H1 (cell line): ENCODE measurements around the gene GOLGA3. TPM values are rescaled to one million over a fixed set of nuclear protein-coding genes. Genes with fewer than 3 reads are reported as not detected.

ENCODE experiments used
- CTCF ChIA-PET: fragments of 300-600 bp; sonication (Branson Sonifier 250); formaldehyde crosslinking; loops from one replicate; lab custom pipeline; 2021; ENCODE audit not compliant: partially characterized antibody; lab: Charles Lee
- POLR2A ChIA-PET: fragments of 300-600 bp; sonication (Branson Sonifier 250); formaldehyde crosslinking; loops from one replicate; lab custom pipeline; 2021; ENCODE audit warnings: inconsistent platforms; ENCODE audit not compliant: partially characterized antibody; lab: Charles Lee
- DNase-seq, 2 experiments: peaks; one replicate each; pipeline versions ENCODE4 v3.0.0 to v3.0.0-alpha.2; 2010 to 2022; ENCODE audit warnings: low spot score in 2 of 2, low read depth in 1 of 2, mixed read lengths in 1 of 2
- FAIRE-seq: peaks from 2 replicates; lab custom pipeline; 2011; peaks lifted over from hg19 to GRCh38; lab: Jason Lieb, UNC
- H2AFZ ChIP-seq: 2 replicates; pipeline ENCODE4 v1.8.1; 2012; ENCODE audit warnings: low read length, inconsistent platforms
- H2AK5ac ChIP-seq: 2 replicates; pipeline ENCODE4 v1.6.1; 2013; ENCODE audit warnings: low read depth, low read length
- H2BK120ac ChIP-seq: replicated peaks from 2 replicates; pipeline ENCODE3; 2013; ENCODE audit warnings: low read depth, low read length, inconsistent platforms
- H2BK12ac ChIP-seq: 2 replicates; pipeline ENCODE4 v1.6.1; 2013; ENCODE audit warnings: low read depth, low read length
- H2BK15ac ChIP-seq: 2 replicates; pipeline ENCODE4 v1.6.1; 2013; ENCODE audit warnings: low read length
- H2BK20ac ChIP-seq: 2 replicates; pipeline ENCODE4 v1.6.1; 2013; ENCODE audit warnings: low read length
- H2BK5ac ChIP-seq: 2 replicates; pipeline ENCODE4 v1.6.1; 2013; ENCODE audit warnings: low read depth, low read length
- H3K14ac ChIP-seq: 2 replicates; pipeline ENCODE4 v1.6.1; 2013; ENCODE audit warnings: inconsistent platforms; ENCODE audit not compliant: insufficient read length
- H3K18ac ChIP-seq: 2 replicates; pipeline ENCODE4 v1.6.1; 2013; ENCODE audit warnings: low read length; ENCODE audit errors: extremely low read depth
- H3K23ac ChIP-seq: 2 replicates; pipeline ENCODE4 v1.6.1; 2013; ENCODE audit warnings: inconsistent platforms; ENCODE audit not compliant: insufficient read length
- H3K23me2 ChIP-seq: 2 replicates; pipeline ENCODE4 v1.6.1; 2013; ENCODE audit warnings: low read depth, low read length
- H3K27ac ChIP-seq: 2 replicates; pipeline ENCODE4 v1.6.1; 2011; ENCODE audit warnings: low read depth, low read length, inconsistent platforms
- H3K27me3 ChIP-seq, 4 experiments: replicated peaks in 1 of 4; 1 replicate in 1 of 4; 2 replicates in 3 of 4; pipeline versions ENCODE4 v1.6.1 to v1.8.1; 2011 to 2013; ENCODE audit warnings: low read length in 3 of 4, mild to moderate bottlenecking in 3 of 4, inconsistent platforms in 2 of 4, mixed read lengths in 2 of 4, moderate library complexity in 1 of 4; ENCODE audit not compliant: control insufficient read depth in 3 of 4, insufficient read depth in 3 of 4; ENCODE audit errors: extremely low read depth in 1 of 4
- H3K36me3 ChIP-seq, 4 experiments: 2 replicates each; pipeline versions ENCODE4 v1.6.1 to v1.8.1; 2011 to 2013; ENCODE audit warnings: mild to moderate bottlenecking in 4 of 4, low read length in 3 of 4, moderate library complexity in 2 of 4, control low read depth in 1 of 4, inconsistent platforms in 1 of 4; ENCODE audit not compliant: insufficient read depth in 4 of 4, control insufficient read depth in 2 of 4
- H3K4ac ChIP-seq: replicated peaks from 2 replicates; pipeline ENCODE3; 2013; ENCODE audit warnings: low read length, low read depth, mixed read lengths, inconsistent platforms; ENCODE audit not compliant: insufficient read length
- H3K4me1 ChIP-seq, 4 experiments: replicated peaks in 1 of 4; 1 replicate in 1 of 4; 2 replicates in 3 of 4; pipeline versions ENCODE4 v1.6.1 to v1.8.1; 2011 to 2013; ENCODE audit warnings: low read length in 3 of 4, inconsistent platforms in 2 of 4, mixed read lengths in 1 of 4; ENCODE audit not compliant: insufficient read depth in 4 of 4, control insufficient read depth in 3 of 4
- H3K4me2 ChIP-seq, 2 experiments: 2 replicates each; pipeline versions ENCODE4 v1.6.1 to v1.8.1; 2011 to 2013; ENCODE audit warnings: low read depth in 2 of 2, low read length in 2 of 2, control low read depth in 1 of 2, inconsistent platforms in 1 of 2, mild to moderate bottlenecking in 1 of 2; ENCODE audit not compliant: insufficient read depth in 1 of 2
- H3K4me3 ChIP-seq, 4 experiments: fragments of 200-600, 300-600 bp in 1 of 4; sonication (generic), shearing (Covaris generic), sonication (Bioruptor Twin) in 1 of 4; 2 replicates each; pipeline versions ENCODE4 v1.5.1 to v1.8.1; 2011 to 2016; ENCODE audit warnings: low read length in 4 of 4, low read depth in 3 of 4, control low read depth in 2 of 4, inconsistent platforms in 2 of 4, mild to moderate bottlenecking in 2 of 4, mixed read lengths in 1 of 4, moderate library complexity in 1 of 4; ENCODE audit not compliant: insufficient read depth in 2 of 4; ENCODE audit errors: extremely low read depth in 1 of 4
- H3K56ac ChIP-seq: replicated peaks from 2 replicates; pipeline ENCODE3; 2013; ENCODE audit warnings: low read depth, mild to moderate bottlenecking, mixed read lengths, low read length, inconsistent platforms; ENCODE audit not compliant: insufficient read length
- H3K79me1 ChIP-seq: 2 replicates; pipeline ENCODE4 v1.6.1; 2013; ENCODE audit warnings: low read depth, low read length, control low read depth
- H3K79me2 ChIP-seq, 2 experiments: 2 replicates each; pipeline versions ENCODE4 v1.6.1 to v1.8.1; 2012 to 2013; ENCODE audit warnings: low read length in 2 of 2, mild to moderate bottlenecking in 2 of 2, inconsistent platforms in 1 of 2; ENCODE audit not compliant: insufficient read depth in 2 of 2, control insufficient read depth in 1 of 2
- H3K9ac ChIP-seq, 4 experiments: replicated peaks in 1 of 4; 1 replicate in 1 of 4; 2 replicates in 3 of 4; pipeline versions ENCODE4 v1.6.1 to v1.8.1; 2011 to 2013; ENCODE audit warnings: low read depth in 3 of 4, low read length in 3 of 4, control low read depth in 2 of 4, mild to moderate bottlenecking in 2 of 4, moderate library complexity in 2 of 4, inconsistent platforms in 1 of 4; ENCODE audit errors: extremely low read depth in 1 of 4
- H3K9me3 ChIP-seq, 2 experiments: 2 replicates each; pipeline versions ENCODE4 v1.6.1 to v1.8.1; 2012 to 2013; ENCODE audit warnings: mild to moderate bottlenecking in 2 of 2, moderate library complexity in 2 of 2, control low read depth in 1 of 2, inconsistent platforms in 1 of 2, low read depth in 1 of 2, low read length in 1 of 2, mixed read lengths in 1 of 2; ENCODE audit not compliant: insufficient read depth in 2 of 2
- H4K20me1 ChIP-seq, 2 experiments: replicated peaks in 1 of 2; 2 replicates each; pipeline versions ENCODE3 to v1.8.1; 2011 to 2013; ENCODE audit warnings: inconsistent platforms in 2 of 2, low read length in 2 of 2, mild to moderate bottlenecking in 1 of 2; ENCODE audit not compliant: insufficient read depth in 2 of 2, control insufficient read depth in 1 of 2
- H4K5ac ChIP-seq: 2 replicates; pipeline ENCODE4 v1.6.1; 2013; ENCODE audit warnings: low read length, low read depth, mixed read lengths, inconsistent platforms; ENCODE audit not compliant: insufficient read length
- H4K8ac ChIP-seq: 2 replicates; pipeline ENCODE4 v1.8.0; 2013; ENCODE audit warnings: mild to moderate bottlenecking, moderate library complexity, low read length, inconsistent platforms; ENCODE audit not compliant: insufficient read depth; ENCODE audit errors: extremely low read depth
- H4K91ac ChIP-seq: replicated peaks from 2 replicates; pipeline ENCODE3; 2013; ENCODE audit warnings: low read length, mixed read lengths, inconsistent platforms; ENCODE audit not compliant: insufficient read length
- BACH1 ChIP-seq: IDR thresholded peaks from 2 replicates; pipeline ENCODE4 v1.6.1; 2012; ENCODE audit warnings: low read length, improper control_type of control experiment
- MAFK ChIP-seq: IDR thresholded peaks from 2 replicates; pipeline ENCODE4 v1.6.1; 2012; ENCODE audit warnings: low read depth, mild to moderate bottlenecking, improper control_type of control experiment, low read length
- MAX ChIP-seq: IDR thresholded peaks from 2 replicates; pipeline ENCODE4 v1.6.1; 2012; ENCODE audit warnings: inconsistent platforms
- RBBP5 ChIP-seq: IDR thresholded peaks from 2 replicates; pipeline ENCODE4 v1.7.1; 2012; ENCODE audit warnings: low read depth, mild to moderate bottlenecking, inconsistent platforms, low read length, moderate library complexity, borderline replicate concordance
- WGBS, 2 experiments: shearing (Covaris generic) in 1 of 2; methylation state at CpG; one replicate each; pipeline versions ENCODE4 v1.1.6 to v1.1.7; 2013 to 2015; ENCODE audit warnings: low lambda C conversion rate in 2 of 2, mixed read lengths in 2 of 2, inconsistent platforms in 1 of 2, low coverage in 1 of 2, missing lambda C conversion rate in 1 of 2; ENCODE audit not compliant: insufficient replicate concordance in 2 of 2, insufficient coverage in 1 of 2, insufficient read length in 1 of 2; ENCODE audit errors: extremely low coverage in 1 of 2, missing lambda C conversion rate in 1 of 2; 5-methylcytosine and 5-hydroxymethylcytosine counted together
- polyA plus RNA-seq, 7 experiments: library from polyadenylated mRNA; depleted of rRNA in 3 of 7; stranded (reverse) in 5 of 7; unstranded in 2 of 7; fragments of >200 nt in 5 of 7; fragments of 200-250 nt in 2 of 7; gene quantifications; 1 replicate in 5 of 7; 2 replicates in 1 of 7; 4 replicates in 1 of 7; pipeline versions ENCODE4 v1.2.1 to v1.2.3, GENCODE V29; 2011 to 2013; ENCODE audit warnings: missing spikeins in 2 of 7, mixed read lengths in 2 of 7
- total RNA-seq: library from RNA; stranded (reverse); fragmentation: NEBNext Ultra II Directional; extraction: Animal tissue kit (Norgen Biotek cat#: 25700); gene quantifications from 2 replicates; pipeline ENCODE4 v1.2.1, GENCODE V29; 2021

Gene GOLGA3
- total and polyA plus RNA-seq, 2 of the 8 experiments (the other 6 are each of a cell fraction or from before 2014, with no cell fraction given) = 6.4 to 33.1 TPM

DNA sequence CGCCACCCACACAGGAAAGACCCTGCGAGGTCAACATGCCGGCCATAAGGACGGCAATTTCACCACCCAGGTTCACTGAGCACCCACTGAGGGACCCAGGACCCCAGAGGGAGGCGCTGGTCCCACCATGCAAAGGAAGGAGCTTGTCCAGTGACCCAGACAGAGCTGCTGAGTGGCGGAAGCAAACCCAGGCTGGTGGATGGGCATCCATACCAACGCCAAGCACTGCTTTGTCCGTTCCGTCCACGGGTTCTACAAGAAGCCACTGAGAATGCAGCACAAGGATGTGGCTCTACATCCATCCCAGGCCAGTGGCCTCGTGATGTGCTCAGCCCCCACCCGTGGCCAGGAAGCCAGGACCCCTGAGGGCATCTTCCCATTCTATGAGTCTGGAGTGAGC lies 23.8 kb upstream of the GOLGA3 start:
- H3K23me2 ChIP-seq = no peaks in the 10 kb centered on the region
- H4K8ac ChIP-seq = no peak overlapping the region
- DNase-seq (no peak), FAIRE-seq (no peak)
- H2BK12ac ChIP-seq = no peak overlapping the region
- no peak overlapping the region for H3K14ac ChIP-seq
- H3K9ac ChIP-seq = no peak overlapping the region
- H3K36me3 ChIP-seq = peaks cover under 1 to 49% (median 26%) of the 10 kb centered on the region in 4 experiments; a peak in 7 of 8 replicates
- H2BK15ac ChIP-seq = no peak overlapping the region
- no peak overlapping the region for H2AFZ ChIP-seq
- no peak overlapping the region; the same call in 1 of the 2 replicates for H3K27ac ChIP-seq
- ChIA-PET POLR2A (interaction anchor here (1.0 to 1.3 kb wide), 2 partner anchors 11 to 80 kb away, joined by 3 read pairs; no protein-coding TSS in a partner anchor), CTCF (no interaction called here)
- peaks cover 0 to 11% (median 5%) of the 10 kb centered on the region in 4 experiments; a peak in 6 of 7 replicates for H3K4me1 ChIP-seq
- no peak overlapping the region for H3K18ac ChIP-seq
- H3K4ac ChIP-seq = no peak overlapping the region
- TF ChIP-seq MAFK = no peak
- TF ChIP-seq RBBP5 = no peak
- no peak for TF ChIP-seq MAX
- no peak for TF ChIP-seq BACH1
- H2BK120ac ChIP-seq = no peak overlapping the region
- H3K9me3 ChIP-seq = no peaks in the 10 kb centered on the region
- H4K20me1 ChIP-seq = peaks cover 0 to 8% of the 10 kb centered on the region in 2 experiments
- no peak overlapping the region for H4K91ac ChIP-seq
- no peak overlapping the region for H3K56ac ChIP-seq
- no peaks in the 10 kb centered on the region for H3K27me3 ChIP-seq
- H3K79me1 ChIP-seq = no peaks in the 10 kb centered on the region
- no peak overlapping the region for H4K5ac ChIP-seq
- no peaks in the 10 kb centered on the region for H3K79me2 ChIP-seq
- 82% methylated on average over 12 of the region's 12 CpGs; no CpG with 5 or more reads in 1 of the 2 experiments for WGBS, 2 experiments
- H3K4me3 ChIP-seq = no peak overlapping the region
- H2BK20ac ChIP-seq = no peak overlapping the region
- H3K4me2 ChIP-seq = no peak overlapping the region
- no peak overlapping the region for H3K23ac ChIP-seq
- H2AK5ac ChIP-seq = no peak overlapping the region
- H2BK5ac ChIP-seq = no peak overlapping the region
